ENCODE data around the gene ATP6V1F. TPM values are rescaled to one million over a fixed set of nuclear protein-coding genes. Genes with fewer than 3 reads are reported as not detected.

Gene ATP6V1F
- total RNA-seq, 1 experiment from 2014 or later, result 169 TPM

- no peaks in the 10 kb centered on the region for H4K20me1 ChIP-seq (ENCODE audit: insufficient read depth)
Measured at GRCh38 chr7:128842674-128843641, 19.7 kb upstream of the ATP6V1F start.

DNA sequence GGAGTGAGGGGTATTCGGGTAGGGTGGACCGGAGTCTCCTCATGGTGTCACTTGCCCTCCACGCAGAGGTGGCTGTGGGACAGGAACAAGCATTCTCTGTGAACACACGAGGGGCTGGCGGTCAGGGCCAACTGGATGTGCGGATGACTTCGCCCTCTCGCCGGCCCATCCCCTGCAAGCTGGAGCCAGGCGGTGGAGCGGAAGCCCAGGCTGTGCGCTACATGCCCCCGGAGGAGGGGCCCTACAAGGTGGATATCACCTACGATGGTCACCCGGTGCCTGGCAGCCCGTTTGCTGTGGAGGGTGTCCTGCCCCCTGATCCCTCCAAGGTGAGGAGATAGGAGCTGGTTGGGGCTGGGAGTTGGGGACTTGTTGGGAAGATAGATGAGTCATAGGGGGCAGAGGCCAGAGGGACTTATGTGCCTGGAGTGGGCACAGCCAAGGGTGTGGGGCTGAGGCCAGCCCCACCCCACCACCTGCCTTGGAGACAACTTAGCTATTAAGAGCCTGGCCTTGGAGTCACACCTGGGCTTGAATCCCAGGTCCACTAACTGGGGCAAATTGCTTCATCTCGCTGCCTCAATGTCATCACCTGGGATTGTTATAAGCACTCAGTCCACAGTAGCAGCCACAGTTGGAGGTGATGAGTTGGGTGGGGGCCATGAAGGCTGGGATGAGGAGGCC lies 18.6 kb upstream of the ATP6V1F start:
- intact Hi-C loops (cut with micrococcal nuclease; ENCODE audit: unreplicated experiment), result no loop called here
- no peak overlapping the region for H3K27ac ChIP-seq
- H4K20me1 ChIP-seq (ENCODE audit: insufficient read depth), result no peaks in the 10 kb centered on the region
- POLR2A ChIA-PET (ENCODE audit: unreplicated experiment), result no interaction called here
- H3K36me3 ChIP-seq (ENCODE audit: low read depth), result no peaks in the 10 kb centered on the region
- H3K79me2 ChIP-seq (ENCODE audit: low read depth), result no peaks in the 10 kb centered on the region
- no peaks in the 10 kb centered on the region for H3K27me3 ChIP-seq (ENCODE audit: insufficient read depth, low read depth)
- no peak for TF ChIP-seq CTCF (conservative IDR thresholded peaks at IDR 0.05)
- TF ChIP-seq EZH2 (IDR thresholded peaks at IDR 0.05; ENCODE audit: low read depth), result no peak
- H3K4me1 ChIP-seq (replicated peaks; ENCODE audit: insufficient read depth), result no peaks in the 10 kb centered on the region
- H3K9me3 ChIP-seq (ENCODE audit: insufficient read depth, low read depth), result no peaks in the 10 kb centered on the region
- no peak overlapping the region for H3K4me3 ChIP-seq
- no peaks in the 10 kb centered on the region for H3K9me2 ChIP-seq (ENCODE audit: insufficient read depth)
- no peak overlapping the region for H2AFZ ChIP-seq
- DNase-seq, result no peak
- H3F3A ChIP-seq (ENCODE audit: insufficient read depth, low read depth), result no peaks in the 10 kb centered on the region
- no peak overlapping the region for H3K4me2 ChIP-seq
- BruUV-seq (replicated peaks), result no TSS peak
- CTCF ChIA-PET, result no interaction called here

More at GRCh38 chr7:128842674-128843641, 19.7 kb upstream of the ATP6V1F start:
- Histone ChIP-seq H2AFZ (no peak overlapping the region), H3F3A (ENCODE audit: insufficient read depth, low read depth) (no peaks in the 10 kb centered on the region), H3K4me2 (no peak overlapping the region), H3K27me3 (ENCODE audit: insufficient read depth, low read depth) (no peaks in the 10 kb centered on the region), H3K36me3 (ENCODE audit: low read depth) (no peaks in the 10 kb centered on the region), H3K9me2 (ENCODE audit: insufficient read depth) (no peaks in the 10 kb centered on the region), H3K27ac (no peak overlapping the region), H3K79me2 (ENCODE audit: low read depth) (no peaks in the 10 kb centered on the region), H3K9me3 (ENCODE audit: insufficient read depth, low read depth) (no peaks in the 10 kb centered on the region), H3K4me3 (no peak overlapping the region), H3K4me1 (replicated peaks; ENCODE audit: insufficient read depth) (no peaks in the 10 kb centered on the region)
- TSS peak; percentile 7 for BruUV-seq (replicated peaks)
- DNase-seq, result no peak
- POLR2A ChIA-PET (ENCODE audit: unreplicated experiment), result interaction anchor here (0.5 kb wide), 1 partner anchor 253 kb away, joined by 6 read pairs; no protein-coding TSS in a partner anchor
- TF ChIP-seq EZH2 (IDR thresholded peaks at IDR 0.05; ENCODE audit: low read depth) (no peak), CTCF (conservative IDR thresholded peaks at IDR 0.05) (no peak)
- CTCF ChIA-PET, result no interaction called here
- intact Hi-C loops (cut with micrococcal nuclease; ENCODE audit: unreplicated experiment), result no loop called here

GRCh38 chr7:128844777-128845311 lies 17.8 kb upstream of the ATP6V1F start:
- no peaks in the 10 kb centered on the region for H3K36me3 ChIP-seq (ENCODE audit: low read depth)
- H3K4me2 ChIP-seq, result no peak overlapping the region
- TF ChIP-seq CTCF (conservative IDR thresholded peaks at IDR 0.05) (no peak), EZH2 (IDR thresholded peaks at IDR 0.05; ENCODE audit: low read depth) (no peak)
- no TSS peak for BruUV-seq (replicated peaks)
- H3K4me1 ChIP-seq (replicated peaks; ENCODE audit: insufficient read depth), result no peaks in the 10 kb centered on the region
- CTCF ChIA-PET, result no interaction called here
- H3K9me3 ChIP-seq (ENCODE audit: insufficient read depth, low read depth), result no peaks in the 10 kb centered on the region
- no peak overlapping the region for H3K4me3 ChIP-seq
- intact Hi-C loops (cut with micrococcal nuclease; ENCODE audit: unreplicated experiment), result no loop called here
- H2AFZ ChIP-seq, result no peak overlapping the region
- H4K20me1 ChIP-seq (ENCODE audit: insufficient read depth), result no peaks in the 10 kb centered on the region
- no peaks in the 10 kb centered on the region for H3K27me3 ChIP-seq (ENCODE audit: insufficient read depth, low read depth)
- no peak overlapping the region for H3K27ac ChIP-seq
- no peaks in the 10 kb centered on the region for H3F3A ChIP-seq (ENCODE audit: insufficient read depth, low read depth)
- no peaks in the 10 kb centered on the region for H3K9me2 ChIP-seq (ENCODE audit: insufficient read depth)
- no peaks in the 10 kb centered on the region for H3K79me2 ChIP-seq (ENCODE audit: low read depth)
- no peak for DNase-seq
- POLR2A ChIA-PET (ENCODE audit: unreplicated experiment), result no interaction called here

All from PC-9 (cell line).